Measurements from ENCODE around the gene WDR1.

Gene WDR1

GRCh38 chr4:10108391-10108790, 8.2 kb downstream of the WDR1 start:
- H3K4me3 ChIP-seq (ENCODE audit: low read length): no peak overlapping the region
- peaks cover 41% of the 10 kb centered on the region for H4K20me1 ChIP-seq (ENCODE audit: control insufficient read depth, insufficient read depth, low read depth, low read length)
- no peaks in the 10 kb centered on the region for H3K4me1 ChIP-seq (ENCODE audit: control insufficient read depth, low read length)
- H3K9me2 ChIP-seq (replicated peaks; ENCODE audit: control insufficient read depth, low read length): no peaks in the 10 kb centered on the region
- H3F3A ChIP-seq (ENCODE audit: control insufficient read depth, insufficient read depth): no peaks in the 10 kb centered on the region
- peaks cover 100% of the 10 kb centered on the region for H3K79me2 ChIP-seq (ENCODE audit: control insufficient read depth, low read length)
- H3K36me3 ChIP-seq (ENCODE audit: control insufficient read depth, low read length): peaks cover 93% of the 10 kb centered on the region
- no peak overlapping the region for H3K4me2 ChIP-seq (ENCODE audit: low read length)
- TF ChIP-seq, protein P1, sequence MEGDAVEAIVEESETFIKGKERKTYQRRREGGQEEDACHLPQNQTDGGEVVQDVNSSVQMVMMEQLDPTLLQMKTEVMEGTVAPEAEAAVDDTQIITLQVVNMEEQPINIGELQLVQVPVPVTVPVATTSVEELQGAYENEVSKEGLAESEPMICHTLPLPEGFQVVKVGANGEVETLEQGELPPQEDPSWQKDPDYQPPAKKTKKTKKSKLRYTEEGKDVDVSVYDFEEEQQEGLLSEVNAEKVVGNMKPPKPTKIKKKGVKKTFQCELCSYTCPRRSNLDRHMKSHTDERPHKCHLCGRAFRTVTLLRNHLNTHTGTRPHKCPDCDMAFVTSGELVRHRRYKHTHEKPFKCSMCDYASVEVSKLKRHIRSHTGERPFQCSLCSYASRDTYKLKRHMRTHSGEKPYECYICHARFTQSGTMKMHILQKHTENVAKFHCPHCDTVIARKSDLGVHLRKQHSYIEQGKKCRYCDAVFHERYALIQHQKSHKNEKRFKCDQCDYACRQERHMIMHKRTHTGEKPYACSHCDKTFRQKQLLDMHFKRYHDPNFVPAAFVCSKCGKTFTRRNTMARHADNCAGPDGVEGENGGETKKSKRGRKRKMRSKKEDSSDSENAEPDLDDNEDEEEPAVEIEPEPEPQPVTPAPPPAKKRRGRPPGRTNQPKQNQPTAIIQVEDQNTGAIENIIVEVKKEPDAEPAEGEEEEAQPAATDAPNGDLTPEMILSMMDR (IDR thresholded peaks at IDR 0.05; ENCODE audit: low read depth, low read length, poor library complexity, severe bottlenecking): no peak
- no peak for TF ChIP-seq EZH2phosphoT487 (IDR thresholded peaks at IDR 0.05; ENCODE audit: borderline replicate concordance, low read length)
- H3K27me3 ChIP-seq (ENCODE audit: control insufficient read depth, low read length): no peaks in the 10 kb centered on the region
- H3K27ac ChIP-seq (ENCODE audit: low read depth, low read length): no peak overlapping the region
- H3K9me3 ChIP-seq (ENCODE audit: control insufficient read depth, insufficient read depth, low read length): no peaks in the 10 kb centered on the region

DNA sequence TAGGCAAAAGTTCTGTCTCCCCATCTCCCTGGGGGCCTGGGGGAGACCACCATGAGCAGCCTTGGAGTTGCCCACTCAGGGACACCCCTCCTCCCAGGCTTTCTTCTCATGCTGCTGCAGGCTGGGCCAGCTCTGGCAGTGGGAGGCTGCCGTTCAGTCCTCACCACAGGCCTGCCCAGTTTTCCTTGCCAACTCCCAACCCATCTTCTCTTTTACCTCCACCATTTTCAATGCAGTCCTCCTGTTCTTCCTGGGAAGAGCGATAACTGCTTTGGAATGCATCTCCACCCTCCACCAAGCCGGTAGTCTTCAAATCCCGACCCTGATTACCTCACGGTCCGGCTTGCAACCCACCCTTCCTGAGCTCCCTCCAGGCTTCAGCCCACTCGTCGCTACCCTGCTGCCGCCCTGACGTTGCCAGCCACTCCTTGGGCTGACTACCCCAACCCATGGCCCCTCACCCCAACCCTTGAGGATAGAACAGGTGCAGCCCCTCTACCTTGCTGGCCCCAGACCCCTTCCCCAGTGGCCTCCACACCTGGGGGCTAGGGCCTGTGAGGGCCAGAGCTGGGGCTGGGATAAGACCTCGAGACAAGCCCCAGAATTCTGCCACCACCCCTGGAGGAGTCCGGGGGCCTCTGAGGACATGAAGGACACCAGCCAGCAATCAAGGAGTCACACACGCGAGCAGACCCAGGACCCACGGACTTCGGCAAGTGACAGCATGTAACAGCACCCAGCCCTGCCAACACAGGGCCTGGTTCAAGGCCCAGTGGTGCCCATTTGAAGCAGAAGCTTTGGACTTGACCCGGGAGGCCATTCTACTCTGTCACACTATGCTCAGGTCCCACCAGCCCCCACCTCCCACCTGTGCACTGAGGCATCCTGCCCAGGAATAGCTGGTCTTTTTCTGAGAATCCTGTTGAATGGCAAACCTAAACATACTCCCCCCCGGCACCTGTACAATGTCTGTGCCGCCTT, 9.2 kb downstream of the WDR1 start:
- Histone ChIP-seq H3K4me2 (ENCODE audit: low read length) (no peak overlapping the region), H3K27me3 (ENCODE audit: control insufficient read depth, low read length) (no peaks in the 10 kb centered on the region), H3K9me2 (replicated peaks; ENCODE audit: control insufficient read depth, low read length) (no peaks in the 10 kb centered on the region), H3K4me3 (ENCODE audit: low read length) (no peak overlapping the region), H4K20me1 (ENCODE audit: control insufficient read depth, insufficient read depth, low read depth, low read length) (peaks cover 38% of the 10 kb centered on the region), H3K27ac (ENCODE audit: low read depth, low read length) (no peak overlapping the region), H3K79me2 (ENCODE audit: control insufficient read depth, low read length) (peaks cover 100% of the 10 kb centered on the region), H3K36me3 (ENCODE audit: control insufficient read depth, low read length) (peaks cover 93% of the 10 kb centered on the region), H3K4me1 (ENCODE audit: control insufficient read depth, low read length) (no peaks in the 10 kb centered on the region), H3F3A (ENCODE audit: control insufficient read depth, insufficient read depth) (no peaks in the 10 kb centered on the region), H3K9me3 (ENCODE audit: control insufficient read depth, insufficient read depth, low read length) (no peaks in the 10 kb centered on the region)
- no peak for TF ChIP-seq EZH2phosphoT487 (IDR thresholded peaks at IDR 0.05; ENCODE audit: borderline replicate concordance, low read length)
- TF ChIP-seq, protein P1 (IDR thresholded peaks at IDR 0.05; ENCODE audit: low read depth, low read length, poor library complexity, severe bottlenecking): no peak

GRCh38 chr4:10106421-10107039, 10.1 kb downstream of the WDR1 start:
- Histone ChIP-seq H3K27ac (ENCODE audit: low read depth, low read length) (no peak overlapping the region), H3K4me3 (ENCODE audit: low read length) (no peak overlapping the region), H4K20me1 (ENCODE audit: control insufficient read depth, insufficient read depth, low read depth, low read length) (peaks cover 40% of the 10 kb centered on the region), H3K9me3 (ENCODE audit: control insufficient read depth, insufficient read depth, low read length) (no peaks in the 10 kb centered on the region), H3F3A (ENCODE audit: control insufficient read depth, insufficient read depth) (no peaks in the 10 kb centered on the region), H3K36me3 (ENCODE audit: control insufficient read depth, low read length) (peaks cover 93% of the 10 kb centered on the region), H3K4me1 (ENCODE audit: control insufficient read depth, low read length) (no peaks in the 10 kb centered on the region), H3K79me2 (ENCODE audit: control insufficient read depth, low read length) (peaks cover 100% of the 10 kb centered on the region), H3K9me2 (replicated peaks; ENCODE audit: control insufficient read depth, low read length) (no peaks in the 10 kb centered on the region), H3K27me3 (ENCODE audit: control insufficient read depth, low read length) (no peaks in the 10 kb centered on the region), H3K4me2 (ENCODE audit: low read length) (no peak overlapping the region)
- TF ChIP-seq, protein P1 (IDR thresholded peaks at IDR 0.05; ENCODE audit: low read depth, low read length, poor library complexity, severe bottlenecking): no peak
- no peak for TF ChIP-seq EZH2phosphoT487 (IDR thresholded peaks at IDR 0.05; ENCODE audit: borderline replicate concordance, low read length)

Data from DOHH2 (cell line).